GM12878 (cell line): ENCODE results near the gene MEF2C. TPM values are rescaled to one million over a fixed set of nuclear protein-coding genes. Genes with fewer than 3 reads are reported as not detected.

Source experiments
- ATAC-seq: fragments of 200-7000 bp; cut with Tn5 transposase; 3 replicates; pipeline ENCODE4 v1.9.1; 2020; ENCODE audit warnings: mild to moderate bottlenecking, moderate library complexity
- Bru-seq: library from RNA; stranded (reverse); fragments of 400-500 nt; gene quantifications from one replicate; lab custom pipeline; 2021; lab: Mats Ljungman, UMichigan
- BruChase-seq, 2 experiments: library from RNA; stranded (reverse); fragments of 400-500 nt; gene quantifications; one replicate each; lab custom pipeline; 2021; lab: Mats Ljungman, UMichigan
- BruUV-seq: library from RNA; stranded (reverse); fragments of 400-500 nt; replicated peaks from 2 replicates; lab custom pipeline; 2021; lab: Mats Ljungman, UMichigan
- CTCF ChIA-PET: fragments of 300-600 bp; sonication (Branson Sonifier 250); formaldehyde crosslinking; extraction: SDS; loops from one replicate; lab custom pipeline; 2021; ENCODE audit warnings: inconsistent platforms; lab: Yijun Ruan, JAX
- POLR2A ChIA-PET: fragments of 350-600 bp; formaldehyde crosslinking; extraction: SDS; loops from one replicate; lab custom pipeline; 2021; ENCODE audit warnings: inconsistent platforms; lab: Charles Lee
- RAD21 ChIA-PET: fragments of 300-600 bp; sonication (Branson Sonifier 250); formaldehyde crosslinking; loops from one replicate; lab custom pipeline; 2023; ENCODE audit warnings: antibody characterized with exemption; ENCODE audit not compliant: unreplicated experiment; lab: Charles Lee
- SMC1A ChIA-PET: fragments of 300-600 bp; sonication (Branson Sonifier 250); formaldehyde crosslinking; loops from one replicate; lab custom pipeline; 2023; ENCODE audit not compliant: unreplicated experiment, uncharacterized antibody; lab: Charles Lee
- DNase-seq: peaks from one replicate; pipeline ENCODE4 v3.0.0-alpha.2; 2011; ENCODE audit warnings: low read depth, low spot score
- FAIRE-seq: peaks from 3 replicates; lab custom pipeline; 2011; peaks lifted over from hg19 to GRCh38; lab: Jason Lieb, UNC
- H2AFZ ChIP-seq: 2 replicates; pipeline ENCODE4 v1.6.0; 2011; ENCODE audit warnings: low read depth, low read length, control low read depth; ENCODE audit not compliant: control insufficient read depth
- H3K27ac ChIP-seq: 2 replicates; pipeline ENCODE4 v1.5.1; 2011; ENCODE audit warnings: control low read depth; ENCODE audit not compliant: control insufficient read depth, insufficient read depth
- H3K27me3 ChIP-seq, 2 experiments: replicated peaks in 1 of 2; 2 replicates each; pipeline versions ENCODE4 v1.6.0 to v1.6.1; 2011; ENCODE audit warnings: low read length in 1 of 2; ENCODE audit not compliant: control insufficient read depth in 2 of 2, insufficient read depth in 2 of 2
- H3K36me3 ChIP-seq, 2 experiments: 2 replicates each; pipeline ENCODE4 v1.5.1; 2011; ENCODE audit warnings: low read length in 1 of 2; ENCODE audit not compliant: control insufficient read depth in 2 of 2, insufficient read depth in 2 of 2
- H3K4me1 ChIP-seq: 2 replicates; pipeline ENCODE4 v1.6.1; 2011; ENCODE audit warnings: mild to moderate bottlenecking, low read length, moderate library complexity, mixed read lengths; ENCODE audit not compliant: control insufficient read depth, insufficient read depth
- H3K4me2 ChIP-seq: 2 replicates; pipeline ENCODE4 v1.6.0; 2011; ENCODE audit warnings: control low read depth; ENCODE audit not compliant: control insufficient read depth, insufficient read depth
- H3K4me3 ChIP-seq: fragments of 200-600 bp; sonication (generic); 2 replicates; pipeline ENCODE4 v1.5.1; 2016
- H3K79me2 ChIP-seq: 2 replicates; pipeline ENCODE4 v1.6.0; 2011; ENCODE audit warnings: low read length; ENCODE audit not compliant: control insufficient read depth, insufficient read depth
- H3K9ac ChIP-seq: 2 replicates; pipeline ENCODE4 v1.8.0; 2011; ENCODE audit warnings: low read length, control low read depth, mixed read lengths; ENCODE audit not compliant: control insufficient read depth, insufficient read depth
- H3K9me3 ChIP-seq: replicated peaks from 3 replicates; pipeline ENCODE4 v1.5.1; 2011; ENCODE audit warnings: mild to moderate bottlenecking, low read length; ENCODE audit not compliant: control insufficient read depth, insufficient read depth
- H4K20me1 ChIP-seq: 2 replicates; pipeline ENCODE4 v1.6.0; 2011; ENCODE audit not compliant: control insufficient read depth, insufficient read depth
- CEBPB ChIP-seq, 2 experiments: fragments of 150-350 bp in 1 of 2; IDR thresholded peaks; 2 replicates each; pipeline ENCODE4 v1.6.1; 2012 to 2014; ENCODE audit warnings: low read depth in 2 of 2, low read length in 2 of 2, borderline replicate concordance in 1 of 2, inconsistent platforms in 1 of 2
- E2F8 ChIP-seq: fragments of 450-650 bp; IDR thresholded peaks from 2 replicates; pipeline ENCODE4 v1.6.1; 2018; ENCODE audit warnings: mild to moderate bottlenecking, low read depth, moderate library complexity; ENCODE audit not compliant: partially characterized antibody
- ESRRA ChIP-seq: IDR thresholded peaks from 2 replicates; pipeline ENCODE4 v1.6.1; 2012; ENCODE audit warnings: mild to moderate bottlenecking, low read length, improper control_type of control experiment
- HDAC2 ChIP-seq: fragments of 200-600 bp; sonication (generic); IDR thresholded peaks from 2 replicates; pipeline ENCODE4 v1.6.1; 2017
- NR2C1 ChIP-seq: fragments of 450-650 bp; IDR thresholded peaks from 2 replicates; pipeline ENCODE4 v1.6.1; 2017; ENCODE audit warnings: antibody characterized with exemption, mild to moderate bottlenecking, moderate library complexity
- PBX3 ChIP-seq: IDR thresholded peaks from 2 replicates; pipeline ENCODE4 v1.6.1; 2011; ENCODE audit warnings: mild to moderate bottlenecking, low read depth, low read length, moderate library complexity; ENCODE audit not compliant: insufficient replicate concordance
- POLR2AphosphoS5 ChIP-seq: IDR thresholded peaks from 2 replicates; pipeline ENCODE4 v1.6.1; 2011; ENCODE audit warnings: mild to moderate bottlenecking, low read length, inconsistent platforms
- TARDBP ChIP-seq: IDR thresholded peaks from 2 replicates; pipeline ENCODE4 v1.6.1; 2016; ENCODE audit warnings: borderline replicate concordance
- WGBS: methylation state at CpG from one replicate; pipeline ENCODE4 v1.1.6; 2016; ENCODE audit warnings: low lambda C conversion rate; ENCODE audit not compliant: insufficient replicate concordance, insufficient coverage; ENCODE audit errors: missing lambda C conversion rate; 5-methylcytosine and 5-hydroxymethylcytosine counted together
- in situ Hi-C: fragments of 300-500 bp; cut with MboI; formaldehyde crosslinking; loops from 9 replicates; pipeline ENCODE4 v1.14.3; 2018; ENCODE audit warnings: mixed read lengths
- intact Hi-C: fragments of 100-400 bp; cut with micrococcal nuclease; formaldehyde crosslinking; loops from one replicate; pipeline ENCODE4 v1.14.2; 2022; ENCODE audit not compliant: unreplicated experiment
- long read RNA-seq, 2 experiments: library from polyadenylated mRNA; unstranded; transcript quantifications; one replicate each; pipeline ENCODE4 v2.0.0, GENCODE V29; 2019 to 2020
- polyA minus RNA-seq, 3 experiments: library from RNA; depleted of rRNA, polyadenylated mRNA; stranded (reverse); fragments of >200 nt; gene quantifications; 2 replicates each; pipeline ENCODE4 v1.2.3, GENCODE V29; 2011
- polyA plus RNA-seq, 11 experiments: library from polyadenylated mRNA; depleted of rRNA in 4 of 11; unstranded in 6 of 11; stranded (reverse) in 5 of 11; fragments of >200 nt; fragmentation: Nextera tagmentation in 4 of 11; fragmentation: Illumina TruSeq in 1 of 11; extraction: Ambion mirVana in 4 of 11; extraction: Trizol in 1 of 11; gene quantifications; 1 replicate in 1 of 11; 2 replicates in 10 of 11; pipeline versions ENCODE4 v1.2.1 to v1.2.3, GENCODE V29; 2011 to 2016; ENCODE audit warnings: inconsistent platforms in 2 of 11, missing spikeins in 2 of 11, low read depth in 1 of 11
- total RNA-seq, 4 experiments: library from RNA; depleted of rRNA in 3 of 4; stranded (reverse); fragments of >200 nt in 3 of 4; fragmentation: Illumina TruSeq in 1 of 4; extraction: Trizol in 1 of 4; gene quantifications; 2 replicates each; pipeline versions ENCODE4 v1.2.1 to v1.2.3, GENCODE V29; 2013 to 2021

Gene MEF2C
- total RNA-seq (2013; cell fraction: nucleolus; rRNA removed) = 839 and 919 TPM in 2 replicates
- total RNA-seq (2014; rRNA removed) (175 and 219 TPM in 2 replicates), total RNA-seq (2014; rRNA removed; fragmentation: Illumina TruSeq; extraction: Trizol) (220 and 236 TPM in 2 replicates), total RNA-seq (2021) (207 and 225 TPM in 2 replicates), polyA plus RNA-seq (2011; rRNA removed) (105 and 125 TPM in 2 replicates), polyA plus RNA-seq (2014; fragmentation: Illumina TruSeq; extraction: Trizol) (209 and 260 TPM in 2 replicates), polyA plus RNA-seq (2014; fragmentation: Nextera tagmentation; extraction: Ambion mirVana) (100 to 1,000 TPM; 143 to 147 TPM), polyA plus RNA-seq (2014; rRNA removed) (99.5 and 104 TPM in 2 replicates), polyA plus RNA-seq (2016; fragmentation: Nextera tagmentation; extraction: Ambion mirVana) (100 to 1,000 TPM; 186 to 199 TPM), polyA minus RNA-seq (2011; rRNA and poly(A)+ RNA removed) (323 and 371 TPM in 2 replicates), Bru-seq, nascent RNA (percentile 98 among the genes with signal in this experiment), BruChase-seq, experiment 1, labeled RNA remaining after a 6-hour chase (percentile 82 among the genes with signal in this experiment), BruChase-seq, experiment 2, labeled RNA remaining after a 2-hour chase (percentile 89 among the genes with signal in this experiment)
- 89.3 TPM for polyA plus RNA-seq (2011; ENCODE audit: low read depth)
- polyA plus RNA-seq (2011; cell fraction: cytosol; rRNA removed) = 139 and 145 TPM in 2 replicates
- polyA plus RNA-seq (2011; cell fraction: nucleus; rRNA removed) = 105 and 117 TPM in 2 replicates
- polyA plus RNA-seq (2012) = 115 and 139 TPM in 2 replicates
- polyA minus RNA-seq (2011; cell fraction: cytosol; rRNA and poly(A)+ RNA removed) = 81.9 and 107 TPM in 2 replicates
- 194 and 315 TPM in 2 replicates for polyA minus RNA-seq (2011; cell fraction: nucleus; rRNA and poly(A)+ RNA removed)
- long read RNA-seq, experiment 1, transcript MEF2C-217 (10 exons, 3,446 nt) = major isoform, 7 of 64 reads
- long read RNA-seq, experiment 1, partial matches to known transcripts = 9 of 64 reads
- long read RNA-seq, experiment 1, other reads (novel, unspliced or antisense) = 43 of 64 reads
- long read RNA-seq, experiment 2, full-length matches to known transcripts = 148 of 779 reads
- long read RNA-seq, experiment 2, partial matches to known transcripts = 136 of 779 reads
- long read RNA-seq, experiment 2, other reads (novel, unspliced or antisense) = 495 of 779 reads

- peak within 1 kb of the TSS; percentile 99 for H3K9ac ChIP-seq
- in situ Hi-C loops (loop anchor here (10.0 kb wide), 2 partner anchors 422 to 552 kb away; no protein-coding TSS in a partner anchor), intact Hi-C loops (loop anchor here (2.0 to 10.0 kb wide), 9 partner anchors 56 to 1302 kb away; no protein-coding TSS in a partner anchor)
- no peak for DNase-seq
- no peaks in the 10 kb centered on the region for H3K36me3 ChIP-seq
- CTCF ChIA-PET = interaction anchor here (0.7 to 4.5 kb wide), 3 partner anchors 52 to 155 kb away, joined by 3 to 24 read pairs (median 9); no protein-coding TSS in a partner anchor
- H3K27ac ChIP-seq = peak within 1 kb of the TSS; percentile 98
- H2AFZ ChIP-seq = peak within 1 kb of the TSS; percentile 68
- peak; percentile 45 for ATAC-seq
- H3K9me3 ChIP-seq = no peaks in the 10 kb centered on the region
- H3K4me1 ChIP-seq = peaks cover 3% of the 10 kb centered on the region
- POLR2A ChIA-PET = interaction anchor here (0.7 to 3.6 kb wide), 8 partner anchors 51 to 459 kb away, joined by 3 to 31 read pairs (median 4); no protein-coding TSS in a partner anchor
- peak within 1 kb of the TSS; percentile 85 for H3K4me3 ChIP-seq
- no peaks in the 10 kb centered on the region for H4K20me1 ChIP-seq
- SMC1A ChIA-PET = interaction anchor here (0.6 to 8.1 kb wide), 18 partner anchors 50 to 466 kb away, joined by 3 to 182 read pairs (median 4); no protein-coding TSS in a partner anchor
- no peak for FAIRE-seq
- RAD21 ChIA-PET = interaction anchor here (0.7 to 7.9 kb wide), 21 partner anchors 9 to 460 kb away, joined by 3 to 99 read pairs (median 6); no protein-coding TSS in a partner anchor
- peaks cover 99% of the 10 kb centered on the region for H3K79me2 ChIP-seq
- WGBS = 1% methylated on average over 33 of the region's 52 CpGs
- no peaks in the 10 kb centered on the region for H3K27me3 ChIP-seq
- peak within 1 kb of the TSS; percentile 64 for H3K4me2 ChIP-seq
- no TSS peak for BruUV-seq
- TF ChIP-seq E2F8 (no peak), PBX3 (no peak), POLR2AphosphoS5 (peak; percentile 96), CEBPB (IDR thresholded peaks at IDR 0.05; ENCODE audit: borderline replicate concordance in 1 of 2, low read depth in 2 of 2, low read length in 2 of 2) (no peak), ESRRA (no peak), HDAC2 (no peak), TARDBP (no peak), NR2C1 (no peak)
Measured at GRCh38 chr5:88883059-88883835, at the start of gene MEF2C. Gene MEF2C, minus strand, starts transcription at chr5:88883184. Its CDS starts 59,396 bp downstream, at chr5:88823788.
